Cardiac septum (tissue), 1 donor: Measurements from ENCODE around the gene EP400. TPM values are rescaled to one million over a fixed set of nuclear protein-coding genes. Genes with fewer than 3 reads are reported as not detected.

ENCODE experiments used
- DNase-seq: peaks from one replicate; pipeline ENCODE4 v3.0.0-alpha.2; 2020; ENCODE audit warnings: low spot score
- intact Hi-C: fragments of 100-400 bp; cut with DNase I; formaldehyde crosslinking; loops from one replicate; pipeline ENCODE4 v1.14.0; 2022
- total RNA-seq: library from RNA; stranded (reverse); fragmentation: NEBNext Ultra II Directional; extraction: Animal tissue kit (Norgen Biotek cat#: 25700); gene quantifications from one replicate; pipeline ENCODE4 v1.2.1, GENCODE V29; 2021
- donor health status: DM: no; HTN: no; CAD: no.

The EP400 gene
- total RNA-seq, 1 donor from 2014 or later: 23.1 TPM

DNA sequence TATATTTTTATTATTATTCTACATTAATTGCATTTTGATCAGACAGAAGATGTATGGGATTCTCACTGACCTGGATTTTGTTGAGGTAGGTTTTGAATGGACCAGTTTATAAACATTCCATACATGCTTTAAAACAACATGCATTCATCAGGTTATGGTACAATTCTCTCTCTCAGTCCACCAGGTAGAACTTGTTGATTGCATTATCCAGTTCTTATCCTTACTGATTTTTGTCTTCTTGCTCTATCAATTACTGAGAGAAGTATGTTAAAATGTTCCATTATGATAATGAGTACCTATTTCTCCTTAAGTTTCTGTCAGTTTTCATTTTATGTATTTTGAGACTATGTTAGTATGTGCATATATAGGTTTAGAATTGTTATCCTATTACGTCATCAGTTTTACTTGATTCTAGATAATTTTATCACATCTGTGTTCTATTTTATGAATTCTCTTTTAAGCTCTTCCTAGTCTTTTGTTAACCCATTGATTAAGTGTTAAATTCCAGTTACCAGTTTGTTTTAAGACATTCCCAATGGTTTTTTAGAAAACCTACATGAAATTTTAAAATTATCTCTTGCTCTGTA is 50.6 kb downstream of the EP400 start:
- intact Hi-C loops: loop anchor here (2.0 kb wide), 1 partner anchor 150 kb away; no protein-coding TSS in a partner anchor
- DNase-seq: no peak

GRCh38 chr12:132003846-132004245 is 54.1 kb downstream of the EP400 start:
- intact Hi-C loops: no loop called here
- no peak for DNase-seq

- no peak for DNase-seq
- intact Hi-C loops: no loop called here
These were observed 55.2 kb downstream of the EP400 start for GRCh38 chr12:132004946-132005345.

GRCh38 chr12:132006056-132006680 is 56.4 kb downstream of the EP400 start:
- intact Hi-C loops: no loop called here
- DNase-seq: no peak

- DNase-seq: no peak
- intact Hi-C loops: no loop called here
These were observed 57.3 kb downstream of the EP400 start for GRCh38 chr12:132007041-132007440.

DNA sequence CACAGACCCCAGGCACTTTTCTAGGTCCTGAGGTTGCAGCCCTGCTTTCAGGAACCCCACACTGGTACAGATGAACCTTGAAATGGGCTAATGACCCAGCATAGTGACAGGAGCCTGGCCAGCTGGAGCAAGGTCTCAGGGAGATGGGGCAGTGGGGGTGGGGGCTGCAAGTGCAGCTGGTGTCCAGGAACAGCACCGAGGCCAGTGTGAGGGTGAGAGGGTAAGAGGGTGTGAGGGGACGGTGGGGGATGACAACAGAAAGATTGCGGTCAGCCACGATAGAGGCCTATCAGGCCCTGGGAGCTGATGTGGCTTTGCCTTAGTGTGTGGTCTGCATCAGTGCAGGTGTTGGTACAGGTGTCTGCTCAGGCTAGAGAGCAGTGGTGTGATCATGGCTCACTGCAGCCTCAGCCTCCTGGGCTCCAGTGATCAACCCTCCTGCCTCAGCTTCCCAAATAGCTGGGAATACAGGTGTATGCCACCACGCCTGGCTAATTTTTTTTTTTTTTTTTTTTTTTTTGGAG is 59.7 kb downstream of the EP400 start:
- DNase-seq: no peak
- intact Hi-C loops: no loop called here

DNA sequence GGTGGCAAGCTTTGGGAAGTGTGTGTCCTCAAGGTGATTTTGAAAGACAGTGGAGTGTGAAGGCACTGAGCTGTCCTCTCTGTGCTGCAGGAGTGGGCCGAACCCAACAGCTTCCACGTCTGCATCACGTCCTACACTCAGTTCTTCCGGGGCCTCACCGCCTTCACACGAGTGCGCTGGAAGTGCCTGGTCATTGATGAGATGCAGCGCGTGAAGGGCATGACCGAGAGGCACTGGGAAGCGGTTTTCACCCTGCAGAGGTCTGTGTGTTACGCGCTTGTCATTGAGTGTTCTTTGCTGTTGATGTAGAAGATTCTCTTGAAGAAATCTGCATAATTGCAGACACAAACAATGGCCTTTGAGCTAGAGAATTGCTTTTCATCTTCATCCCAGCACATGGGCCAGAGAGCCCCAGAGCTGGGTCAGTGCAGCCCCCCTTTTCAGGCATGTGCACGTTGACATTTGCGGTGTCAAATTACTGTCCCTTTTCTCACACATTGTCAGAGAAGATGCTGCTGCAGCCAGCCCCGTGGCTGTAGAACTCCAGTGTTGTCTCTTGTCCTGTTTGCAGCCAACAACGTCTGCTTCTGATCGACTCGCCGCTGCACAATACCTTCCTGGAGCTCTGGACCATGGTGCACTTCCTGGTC is 63.3 kb downstream of the EP400 start:
- DNase-seq: peak; percentile 43
- intact Hi-C loops: no loop called here

DNA sequence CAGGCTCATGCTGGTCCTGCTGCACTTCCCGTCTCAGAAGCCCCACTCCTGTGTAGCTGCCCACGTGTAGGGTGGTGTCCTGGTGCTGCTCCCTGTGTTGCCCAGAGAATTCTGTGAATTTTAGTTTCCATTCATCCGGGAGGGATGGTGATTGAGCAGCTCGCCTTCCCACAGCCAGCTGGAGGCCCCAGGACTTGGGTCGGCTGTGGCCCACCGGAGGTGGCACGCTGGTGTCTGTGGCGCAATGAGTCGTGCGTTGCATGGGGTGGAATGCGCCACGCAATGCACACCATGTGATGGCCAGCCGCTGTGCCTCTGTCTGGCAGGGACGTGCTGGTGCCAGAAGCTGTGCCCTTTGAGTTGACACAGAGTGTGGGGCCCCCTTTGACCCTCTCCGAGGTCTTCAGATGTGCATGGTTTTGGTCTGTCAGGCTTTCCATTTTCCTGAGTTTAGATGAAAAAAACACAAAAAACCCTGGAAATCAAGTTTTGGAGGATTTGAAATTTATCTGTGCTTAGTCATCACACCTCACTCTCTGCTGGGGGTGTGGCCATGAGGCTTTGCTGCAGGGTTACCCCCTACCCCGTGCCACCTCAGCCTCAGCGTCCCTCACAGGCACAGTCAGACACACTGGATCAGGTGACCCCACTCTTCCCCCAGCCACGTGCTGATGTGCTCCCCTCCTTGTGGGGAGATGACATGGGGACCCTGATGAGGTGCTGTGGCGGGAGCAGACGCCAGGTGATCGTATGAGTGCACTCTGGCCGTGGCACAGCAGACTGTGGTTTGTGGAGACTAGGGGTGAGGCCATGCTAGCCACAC is 64.6 kb downstream of the EP400 start:
- no peak for DNase-seq
- intact Hi-C loops: no loop called here

- intact Hi-C loops: no loop called here
- DNase-seq: no peak
These were observed 65.2 kb downstream of the EP400 start for GRCh38 chr12:132014915-132015280.

DNA sequence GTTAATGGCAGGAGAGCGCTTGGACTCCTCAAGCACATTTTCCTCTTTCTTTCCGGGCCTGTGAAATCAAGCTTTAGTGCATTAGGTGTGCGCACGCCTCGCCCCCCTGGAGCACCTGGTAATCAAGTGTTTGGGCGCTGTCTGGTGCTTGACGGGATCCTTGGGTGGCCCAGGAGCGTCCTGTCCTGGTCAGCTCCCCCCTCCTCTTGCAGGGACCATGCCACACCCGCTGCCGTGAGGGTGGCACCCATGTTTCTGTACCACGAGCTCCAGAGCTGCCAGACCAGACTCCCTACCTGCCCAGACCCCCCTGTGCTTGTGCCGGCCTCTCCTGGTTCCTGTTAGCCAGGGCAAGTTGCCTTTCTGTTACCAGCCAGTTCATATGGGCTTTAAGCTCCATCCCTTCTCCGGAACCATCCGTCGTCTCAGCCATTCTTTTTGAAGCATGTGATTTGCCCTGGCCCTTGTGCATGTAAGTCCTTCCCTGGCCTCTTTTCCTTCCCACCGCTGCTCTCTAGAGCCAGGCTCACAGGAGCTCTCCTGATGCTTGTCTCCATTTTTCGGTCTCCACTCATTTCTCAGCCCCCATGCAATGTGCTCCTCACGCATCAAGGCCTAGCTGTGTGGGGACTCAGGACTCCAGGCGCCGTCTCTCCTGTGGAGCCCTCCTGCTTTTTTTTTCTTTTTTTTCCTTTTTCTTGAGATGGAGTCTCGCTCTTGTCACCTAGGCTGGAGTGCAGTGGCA is 66.1 kb downstream of the EP400 start:
- DNase-seq: no peak
- intact Hi-C loops: no loop called here

- DNase-seq: no peak
- intact Hi-C loops: no loop called here
These were observed 68.6 kb downstream of the EP400 start for GRCh38 chr12:132018193-132018916.

- no peak for DNase-seq
- intact Hi-C loops: no loop called here
These were observed 70.1 kb downstream of the EP400 start for GRCh38 chr12:132019891-132020290.

GRCh38 chr12:132020292-132020691 is 70.5 kb downstream of the EP400 start:
- intact Hi-C loops: no loop called here
- no peak for DNase-seq

GRCh38 chr12:132021031-132021871 is 71.5 kb downstream of the EP400 start:
- DNase-seq: peak; percentile 50

GRCh38 chr12:132021965-132022364 is 72.2 kb downstream of the EP400 start:
- DNase-seq: no peak
- intact Hi-C loops: no loop called here

More at GRCh38 chr12:132021031-132021871, 71.5 kb downstream of the EP400 start:
- intact Hi-C loops: no loop called here

DNA sequence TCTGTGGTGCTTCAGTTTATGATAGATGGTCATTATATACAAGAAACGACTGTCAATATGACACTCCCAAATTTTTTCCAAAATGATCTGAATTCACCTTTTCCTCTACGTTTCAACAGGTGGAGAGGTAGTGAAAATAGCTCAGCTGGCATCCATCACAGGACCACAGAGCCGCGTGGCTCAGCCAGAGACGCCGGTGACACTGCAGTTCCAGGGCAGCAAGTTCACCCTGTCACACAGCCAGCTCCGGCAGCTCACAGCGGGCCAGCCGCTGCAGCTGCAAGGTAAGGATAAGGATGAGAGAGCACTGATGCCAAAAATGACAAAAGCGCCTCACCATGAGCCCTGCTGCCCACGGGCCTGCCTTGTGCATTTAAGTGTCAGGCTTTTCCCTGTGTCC is 73.9 kb downstream of the EP400 start:
- intact Hi-C loops: no loop called here
- DNase-seq: no peak

- no peak for DNase-seq
- intact Hi-C loops: no loop called here
These were observed 75.0 kb downstream of the EP400 start for GRCh38 chr12:132024758-132025157.

GRCh38 chr12:132025526-132025925 is 75.8 kb downstream of the EP400 start:
- intact Hi-C loops: no loop called here
- DNase-seq: no peak
